A673 (cell line): ENCODE results near the gene CAP2. TPM values are rescaled to one million over a fixed set of nuclear protein-coding genes. Genes with fewer than 3 reads are reported as not detected.

Experiments
- BruUV-seq: library from RNA; stranded (reverse); fragments of 400-500 nt; replicated peaks from 2 replicates; lab custom pipeline; 2021; lab: Mats Ljungman, UMichigan
- CTCF ChIA-PET: fragments of 300-600 bp; sonication (Branson Sonifier 250); formaldehyde crosslinking; loops from one replicate; lab custom pipeline; 2022; ENCODE audit warnings: antibody characterized with exemption; lab: Charles Lee
- POLR2A ChIA-PET: fragments of 300-600 bp; sonication (Branson Sonifier 250); formaldehyde crosslinking; loops from one replicate; lab custom pipeline; 2022; ENCODE audit warnings: antibody characterized with exemption; ENCODE audit not compliant: low non-redundant PET; lab: Charles Lee
- DNase-seq: peaks from one replicate; pipeline ENCODE4 v3.0.0-alpha.2; 2015; ENCODE audit warnings: low spot score
- H3K27ac ChIP-seq: fragments of 200-600 bp; sonication (generic); 2 replicates; pipeline ENCODE4 v1.5.1; 2016; ENCODE audit warnings: mixed run types, low read depth, mild to moderate bottlenecking, mixed read lengths, antibody characterized with exemption, low read length; ENCODE audit not compliant: poor library complexity, severe bottlenecking
- H3K27me3 ChIP-seq: fragments of 200-600 bp; sonication (generic); replicated peaks from 2 replicates; pipeline ENCODE4 v1.6.1; 2017; ENCODE audit warnings: mixed run types, low read depth, mild to moderate bottlenecking, mixed read lengths, antibody characterized with exemption, low read length; ENCODE audit not compliant: insufficient read depth, poor library complexity
- H3K36me3 ChIP-seq: fragments of 200-600 bp; sonication (generic); 2 replicates; pipeline ENCODE4 v1.6.1; 2016; ENCODE audit warnings: mixed run types, mild to moderate bottlenecking, mixed read lengths, antibody characterized with exemption, low read length; ENCODE audit not compliant: insufficient read depth, poor library complexity, severe bottlenecking
- H3K4me1 ChIP-seq: fragments of 200-600 bp; sonication (generic); 2 replicates; pipeline ENCODE4 v1.6.1; 2017; ENCODE audit warnings: mixed run types, mild to moderate bottlenecking, mixed read lengths, antibody characterized with exemption, low read length; ENCODE audit not compliant: insufficient read depth, poor library complexity, severe bottlenecking
- H3K4me3 ChIP-seq: fragments of 200-600 bp; sonication (generic); 2 replicates; pipeline ENCODE4 v1.5.1; 2016; ENCODE audit warnings: low read depth, mixed run types, mild to moderate bottlenecking, mixed read lengths, low read length; ENCODE audit not compliant: poor library complexity, severe bottlenecking
- H3K9me3 ChIP-seq: fragments of 200-600 bp; sonication (generic); 2 replicates; pipeline ENCODE4 v1.6.1; 2016; ENCODE audit warnings: mixed run types, low read depth, mild to moderate bottlenecking, mixed read lengths, antibody characterized with exemption, low read length; ENCODE audit not compliant: poor library complexity, severe bottlenecking
- CTCF ChIP-seq: fragments of 300-800, 200-600 bp; sonication (generic); conservative IDR thresholded peaks from 2 replicates; pipeline ENCODE4 v1.5.1; 2017; ENCODE audit warnings: low read depth, mild to moderate bottlenecking, antibody characterized with exemption, low read length, moderate library complexity, mixed read lengths
- EZH2 ChIP-seq: fragments of 200-600 bp; sonication (generic); IDR thresholded peaks from 2 replicates; pipeline ENCODE4 v1.6.1; 2017; ENCODE audit warnings: borderline replicate concordance, low read depth, mild to moderate bottlenecking, mixed read lengths, antibody characterized with exemption, low read length; ENCODE audit not compliant: poor library complexity, severe bottlenecking
- intact Hi-C: fragments of 100-400 bp; cut with micrococcal nuclease; formaldehyde crosslinking; loops from one replicate; pipeline ENCODE4 v1.10.0; 2022; ENCODE audit not compliant: unreplicated experiment
- total RNA-seq: library from RNA; stranded (reverse); gene quantifications from 2 replicates; pipeline ENCODE4 v1.2.3, GENCODE V29; 2021

CAP2 gene
- total RNA-seq, 1 experiment from 2014 or later: 20.8 TPM

DNA sequence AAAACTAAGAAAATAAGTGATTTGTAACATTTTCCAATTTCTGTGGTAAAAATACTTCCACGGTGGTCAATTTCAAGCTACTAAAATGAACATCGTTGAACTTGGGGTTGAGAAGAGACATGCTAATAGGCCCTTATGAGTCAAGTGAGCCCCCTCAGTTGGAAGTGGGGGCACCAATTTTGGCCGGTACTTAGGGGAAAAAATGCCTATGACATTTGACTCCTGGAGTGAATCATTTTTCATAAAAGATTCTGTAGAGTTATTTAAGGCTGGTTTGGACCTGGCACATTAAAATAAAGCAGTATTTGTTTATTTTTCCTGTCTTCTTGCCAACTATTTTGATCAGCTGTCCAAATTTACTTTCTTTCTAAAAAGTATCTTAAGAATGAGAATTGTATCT, 32.4 kb upstream of the CAP2 start:
- CTCF ChIA-PET: no interaction called here
- DNase-seq: no peak
- no TSS peak for BruUV-seq

DNA sequence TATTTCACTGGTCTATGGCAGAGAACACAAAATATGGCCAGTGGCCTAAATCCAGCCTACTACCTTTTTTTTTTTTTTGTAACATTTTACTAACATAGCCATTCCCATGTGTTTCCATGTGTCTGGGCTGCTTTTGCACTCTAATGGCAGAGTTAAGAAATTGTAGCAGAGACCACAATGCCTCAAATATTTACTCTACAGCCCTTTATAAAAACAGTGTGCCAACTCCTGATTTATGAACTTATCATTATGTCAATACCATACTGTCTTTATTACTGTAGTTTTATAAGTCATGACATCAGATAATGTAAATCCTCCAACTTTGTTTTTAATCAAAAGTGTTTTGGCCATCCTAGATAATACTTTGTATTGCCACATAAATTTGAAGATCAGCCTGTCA, 27.4 kb upstream of the CAP2 start:
- BruUV-seq: no TSS peak
- Histone ChIP-seq H3K4me3 (no peak overlapping the region), H3K27me3 (no peaks in the 10 kb centered on the region), H3K36me3 (no peaks in the 10 kb centered on the region), H3K27ac (no peak overlapping the region), H3K9me3 (peaks cover 9% of the 10 kb centered on the region), H3K4me1 (no peaks in the 10 kb centered on the region)
- ChIA-PET CTCF (no interaction called here), POLR2A (no interaction called here)
- intact Hi-C loops: no loop called here
- DNase-seq: no peak
- TF ChIP-seq EZH2 (no peak), CTCF (no peak)

More for the DNA sequence above, 32.4 kb upstream of the CAP2 start:
- no peak overlapping the region for H3K4me3 ChIP-seq
- no peak overlapping the region for H3K27ac ChIP-seq
- H3K4me1 ChIP-seq: no peaks in the 10 kb centered on the region
- POLR2A ChIA-PET: interaction anchor here (0.6 kb wide), 1 partner anchor 854 kb away, joined by 3 read pairs; no protein-coding TSS in a partner anchor
- H3K36me3 ChIP-seq: no peaks in the 10 kb centered on the region
- H3K27me3 ChIP-seq: no peaks in the 10 kb centered on the region
- intact Hi-C loops: no loop called here
- H3K9me3 ChIP-seq: no peaks in the 10 kb centered on the region
- no peak for TF ChIP-seq CTCF
- no peak for TF ChIP-seq EZH2

DNA sequence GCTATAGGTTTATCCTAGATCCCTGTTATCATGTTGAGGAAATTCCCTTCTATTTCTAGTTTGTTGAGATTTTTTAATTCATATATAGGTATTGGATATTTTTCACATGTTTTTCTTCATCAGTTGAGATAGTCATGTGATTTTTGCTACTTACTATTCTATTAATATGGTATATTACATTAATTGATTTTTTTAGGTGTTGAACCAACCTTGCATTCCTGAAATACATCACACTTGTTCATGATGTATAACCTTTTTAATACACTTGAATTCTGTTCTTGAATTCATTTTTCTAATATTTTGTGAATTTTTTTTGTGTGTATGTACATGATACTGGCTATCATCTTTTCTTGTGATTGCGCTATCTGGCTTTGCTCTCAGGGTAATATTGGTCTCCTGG, 25.5 kb upstream of the CAP2 start:
- no peaks in the 10 kb centered on the region for H3K4me1 ChIP-seq
- no peak for TF ChIP-seq EZH2
- TF ChIP-seq CTCF: no peak
- no peak overlapping the region for H3K27ac ChIP-seq
- no TSS peak for BruUV-seq
- peaks cover 9% of the 10 kb centered on the region for H3K9me3 ChIP-seq
- no peak for DNase-seq
- H3K36me3 ChIP-seq: no peaks in the 10 kb centered on the region
- ChIA-PET POLR2A (no interaction called here), CTCF (no interaction called here)
- intact Hi-C loops: no loop called here
- H3K27me3 ChIP-seq: no peaks in the 10 kb centered on the region
- H3K4me3 ChIP-seq: no peak overlapping the region
